Retina (tissue), 1 donor: ENCODE results near the gene ADAMTS20.
"Not testable (repeated sequence)": the region's sequence is repeated elsewhere in the genome, so short reads cannot be mapped to it uniquely, and the experiment has no call there.

ENCODE experiments used
- DNase-seq: peaks from one replicate; pipeline ENCODE4 v3.0.0-alpha.2; 2016

The ADAMTS20 gene

GRCh38 chr12:43551971-43552559 lies at the start of gene ADAMTS20:
Gene ADAMTS20, minus strand, starts transcription at chr12:43552203. Its CDS starts 282 bp downstream, at chr12:43551921.
- peak; percentile 95 for DNase-seq

- DNase-seq = no peak
Measured at GRCh38 chr12:43599708-43600107, 47.7 kb upstream of the ADAMTS20 start.

GRCh38 chr12:43599066-43599465 lies 47.1 kb upstream of the ADAMTS20 start:
- no peak for DNase-seq

- no peak for DNase-seq
Measured at GRCh38 chr12:43590307-43590706, 38.3 kb upstream of the ADAMTS20 start.

GRCh38 chr12:43586646-43587245 lies 34.7 kb upstream of the ADAMTS20 start:
- DNase-seq = no peak

- no peak for DNase-seq
Measured at GRCh38 chr12:43585676-43586075, 33.7 kb upstream of the ADAMTS20 start.

GRCh38 chr12:43580601-43581000 lies 28.6 kb upstream of the ADAMTS20 start:
- no peak for DNase-seq

- no peak for DNase-seq
Measured at GRCh38 chr12:43579206-43579605, 27.2 kb upstream of the ADAMTS20 start.

GRCh38 chr12:43578782-43579181 lies 26.8 kb upstream of the ADAMTS20 start:
- peak; percentile 40 for DNase-seq

- DNase-seq = no peak
Measured at GRCh38 chr12:43577381-43577780, 25.4 kb upstream of the ADAMTS20 start.

- DNase-seq = no peak
Measured at GRCh38 chr12:43576162-43576561, 24.2 kb upstream of the ADAMTS20 start.

GRCh38 chr12:43571885-43572284 lies 19.9 kb upstream of the ADAMTS20 start:
- no peak for DNase-seq

- no peak for DNase-seq
Measured at GRCh38 chr12:43556057-43556456, 4.1 kb upstream of the ADAMTS20 start.

GRCh38 chr12:43551279-43551970 lies 578 bp downstream of the ADAMTS20 start:
- no peak for DNase-seq

- peak; percentile 72 for DNase-seq
Measured at GRCh38 chr12:43550831-43551271, 1.2 kb downstream of the ADAMTS20 start.

- DNase-seq = no peak
Measured at GRCh38 chr12:43544703-43545102, 7.3 kb downstream of the ADAMTS20 start.

- DNase-seq = no peak
Measured at GRCh38 chr12:43540470-43540869, 11.5 kb downstream of the ADAMTS20 start.

GRCh38 chr12:43537675-43538074 lies 14.3 kb downstream of the ADAMTS20 start:
- DNase-seq = not testable (repeated sequence)

GRCh38 chr12:43516045-43516444 lies 36.0 kb downstream of the ADAMTS20 start:
- DNase-seq = no peak

GRCh38 chr12:43501703-43502102 lies 50.3 kb downstream of the ADAMTS20 start:
- no peak for DNase-seq

GRCh38 chr12:43493261-43493797 lies 58.7 kb downstream of the ADAMTS20 start:
- no peak for DNase-seq

- no peak for DNase-seq
Measured at GRCh38 chr12:43482311-43483085, 69.5 kb downstream of the ADAMTS20 start.

- DNase-seq = no peak
Measured at GRCh38 chr12:43480591-43480990, 71.4 kb downstream of the ADAMTS20 start.
